SJSA1 (cell line): ENCODE results near the gene TIMMDC1. TPM values are rescaled to one million over a fixed set of nuclear protein-coding genes. Genes with fewer than 3 reads are reported as not detected.

Source experiments
- total RNA-seq: library from RNA; depleted of rRNA; stranded (reverse); fragments of >200 nt; shearing (Covaris generic); gene quantifications from 2 replicates; pipeline ENCODE4 v1.2.3, GENCODE V29; 2014; rRNA removed

TIMMDC1 gene
- total RNA-seq, 1 experiment from 2014 or later = 48.3 TPM

Other genes starting within 250 kb of the TIMMDC1 start
- 8.8 and 13.7 TPM in 2 replicates for gene ARHGAP31, start 204.2 kb upstream of the TIMMDC1 start, total RNA-seq
- gene TMEM39A, start 34.9 kb upstream of the TIMMDC1 start, total RNA-seq = 48.4 and 74.1 TPM in 2 replicates
- 11.6 and 15.1 TPM in 2 replicates for gene POGLUT1, start 29.6 kb upstream of the TIMMDC1 start, total RNA-seq
- gene CD80, start 61.1 kb downstream of the TIMMDC1 start, total RNA-seq = not detected in 2 replicates
- gene ADPRH, start 80.9 kb downstream of the TIMMDC1 start, total RNA-seq = 1.3 and 2.0 TPM in 2 replicates
- gene PLA1A, start 99.3 kb downstream of the TIMMDC1 start, total RNA-seq = 0.16 and 1.4 TPM in 2 replicates
- gene POPDC2, start 162.0 kb downstream of the TIMMDC1 start, total RNA-seq = 0.97 TPM in 1 of 2 replicates, not detected in the other
- gene COX17, start 178.9 kb downstream of the TIMMDC1 start, total RNA-seq = 36.0 and 73.6 TPM in 2 replicates
- 0.18 and 0.34 TPM in 2 replicates for gene CFAP91, start 204.5 kb downstream of the TIMMDC1 start, total RNA-seq